ENCODE data around the gene SMAD5. TPM values are rescaled to one million over a fixed set of nuclear protein-coding genes. Genes with fewer than 3 reads are reported as not detected.

Gene SMAD5
- total and polyA plus RNA-seq, 2 experiments from 2014 or later: 37.5 to 56.6 TPM

DNA sequence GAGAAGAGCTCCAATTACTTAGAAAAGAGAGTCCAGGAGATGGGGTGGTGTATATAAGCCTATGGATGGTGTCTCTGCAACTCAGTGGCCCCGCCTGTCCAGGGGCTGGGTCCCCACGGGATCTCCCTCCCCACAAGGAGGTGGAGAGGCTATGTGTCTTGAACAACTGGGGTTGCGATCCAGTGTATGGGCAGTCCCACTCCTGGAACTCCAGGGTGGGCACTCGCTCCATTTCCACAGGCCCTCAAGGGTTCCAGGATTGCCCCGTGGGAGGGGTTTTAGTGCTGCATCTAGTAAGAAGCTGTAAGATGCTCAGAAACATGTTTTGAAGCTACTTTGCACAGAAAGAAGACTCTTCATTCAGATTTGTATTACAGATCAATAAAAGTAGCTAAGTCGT, 558 bp upstream of the SMAD5 start:
- Mint-ChIP-seq H3K4me1 (peaks cover 22% of the 10 kb centered on the region), H3K27ac (no peak overlapping the region), H3K9me3 (no peaks in the 10 kb centered on the region; the same call in 2 of the 3 replicates), H3K4me3 (peak overlapping the region; percentile 88), H3K36me3 (ENCODE audit: low read depth) (no peaks in the 10 kb centered on the region), H3K27me3 (ENCODE audit: insufficient read depth, low read depth, poor library complexity) (peaks cover 12% of the 10 kb centered on the region)
- Histone ChIP-seq H3F3A (replicated peaks; ENCODE audit: low read depth) (no peaks in the 10 kb centered on the region), H3K27me3 (ENCODE audit: insufficient read depth) (0 out of 2 replicates have a peak, but pooled peaks cover 6% of the 10 kb centered on the region), H3K4me1 (ENCODE audit: insufficient read depth) (peaks cover 21% of the 10 kb centered on the region), H3K4me2 (peak overlapping the region; percentile 74), H3K27ac (ENCODE audit: low read depth) (no peak overlapping the region), H2AFZ (peak overlapping the region; percentile 96), H3K36me3 (ENCODE audit: insufficient read depth) (no peaks in the 10 kb centered on the region), H3K4me3 (peak overlapping the region; percentile 96), H4K20me1 (replicated peaks; ENCODE audit: insufficient read depth) (peaks cover 31% of the 10 kb centered on the region), H3K9me2 (ENCODE audit: insufficient read depth) (no peaks in the 10 kb centered on the region), H3K79me2 (replicated peaks; ENCODE audit: insufficient read depth) (peaks cover 40% of the 10 kb centered on the region)
- DNase-seq (ENCODE audit: low spot score) (no peak), ATAC-seq (peak; percentile 8)
- TF ChIP-seq NANOG (IDR thresholded peaks at IDR 0.05; ENCODE audit: borderline replicate concordance): no peak
- TF ChIP-seq POLR2AphosphoS5 (IDR thresholded peaks at IDR 0.05; ENCODE audit: low read depth): no peak
- TF ChIP-seq, protein P1, sequence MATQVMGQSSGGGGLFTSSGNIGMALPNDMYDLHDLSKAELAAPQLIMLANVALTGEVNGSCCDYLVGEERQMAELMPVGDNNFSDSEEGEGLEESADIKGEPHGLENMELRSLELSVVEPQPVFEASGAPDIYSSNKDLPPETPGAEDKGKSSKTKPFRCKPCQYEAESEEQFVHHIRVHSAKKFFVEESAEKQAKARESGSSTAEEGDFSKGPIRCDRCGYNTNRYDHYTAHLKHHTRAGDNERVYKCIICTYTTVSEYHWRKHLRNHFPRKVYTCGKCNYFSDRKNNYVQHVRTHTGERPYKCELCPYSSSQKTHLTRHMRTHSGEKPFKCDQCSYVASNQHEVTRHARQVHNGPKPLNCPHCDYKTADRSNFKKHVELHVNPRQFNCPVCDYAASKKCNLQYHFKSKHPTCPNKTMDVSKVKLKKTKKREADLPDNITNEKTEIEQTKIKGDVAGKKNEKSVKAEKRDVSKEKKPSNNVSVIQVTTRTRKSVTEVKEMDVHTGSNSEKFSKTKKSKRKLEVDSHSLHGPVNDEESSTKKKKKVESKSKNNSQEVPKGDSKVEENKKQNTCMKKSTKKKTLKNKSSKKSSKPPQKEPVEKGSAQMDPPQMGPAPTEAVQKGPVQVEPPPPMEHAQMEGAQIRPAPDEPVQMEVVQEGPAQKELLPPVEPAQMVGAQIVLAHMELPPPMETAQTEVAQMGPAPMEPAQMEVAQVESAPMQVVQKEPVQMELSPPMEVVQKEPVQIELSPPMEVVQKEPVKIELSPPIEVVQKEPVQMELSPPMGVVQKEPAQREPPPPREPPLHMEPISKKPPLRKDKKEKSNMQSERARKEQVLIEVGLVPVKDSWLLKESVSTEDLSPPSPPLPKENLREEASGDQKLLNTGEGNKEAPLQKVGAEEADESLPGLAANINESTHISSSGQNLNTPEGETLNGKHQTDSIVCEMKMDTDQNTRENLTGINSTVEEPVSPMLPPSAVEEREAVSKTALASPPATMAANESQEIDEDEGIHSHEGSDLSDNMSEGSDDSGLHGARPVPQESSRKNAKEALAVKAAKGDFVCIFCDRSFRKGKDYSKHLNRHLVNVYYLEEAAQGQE (IDR thresholded peaks at IDR 0.05; ENCODE audit: unreplicated experiment): no peak
- no peak for TF ChIP-seq STAT1 (IDR thresholded peaks at IDR 0.05; ENCODE audit: unreplicated experiment)
- no peak for TF ChIP-seq ZNF114 (CRISPR knock-in tag; IDR thresholded peaks at IDR 0.05)

DNA sequence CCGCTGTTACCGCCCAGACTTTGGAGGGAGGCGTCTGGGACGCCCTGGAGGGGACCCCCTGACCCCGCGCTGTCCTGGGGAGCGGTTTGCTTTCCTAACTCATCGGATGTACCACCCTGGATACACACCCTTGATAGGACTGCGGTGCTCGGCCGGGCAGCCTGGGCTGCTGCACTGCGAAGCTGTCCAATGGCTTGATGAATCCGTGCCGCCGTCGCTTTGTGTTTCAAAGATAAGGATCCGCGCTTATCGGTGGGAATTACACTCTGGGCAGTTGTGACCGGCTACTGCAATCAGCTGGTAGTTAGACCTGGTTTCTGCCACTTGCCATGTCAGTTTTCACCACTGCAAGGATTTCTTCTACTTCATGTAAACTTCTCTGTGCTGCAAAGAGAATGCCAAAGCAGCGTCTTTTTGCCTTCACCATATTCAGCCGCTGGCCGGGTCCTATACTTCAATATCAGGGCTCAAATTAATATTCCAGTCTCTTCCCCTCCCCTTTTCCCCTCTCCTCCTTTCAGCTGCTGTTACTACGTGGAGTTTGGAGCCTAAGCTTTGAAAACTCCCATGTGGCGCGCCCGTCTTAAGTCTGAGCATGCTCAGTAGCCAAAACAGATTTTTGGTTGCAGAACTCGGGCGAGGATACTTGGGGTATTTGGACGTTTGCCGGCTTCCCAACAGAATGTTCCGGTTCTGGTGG, 727 bp downstream of the SMAD5 start:
- no peaks in the 10 kb centered on the region for H3K9me2 ChIP-seq (ENCODE audit: insufficient read depth)
- no peaks in the 10 kb centered on the region for H3K36me3 Mint-ChIP-seq (ENCODE audit: low read depth)
- DNase-seq (ENCODE audit: low spot score): peak; percentile 62
- TF ChIP-seq STAT1 (IDR thresholded peaks at IDR 0.05; ENCODE audit: unreplicated experiment) (no peak), CREB1 (CRISPR knock-in tag; IDR thresholded peaks at IDR 0.05; ENCODE audit: low read depth) (no peak), NANOG (IDR thresholded peaks at IDR 0.05; ENCODE audit: borderline replicate concordance) (no peak)
- TF ChIP-seq, protein P1 (IDR thresholded peaks at IDR 0.05; ENCODE audit: unreplicated experiment): no peak
- no peaks in the 10 kb centered on the region for H3K36me3 ChIP-seq (ENCODE audit: insufficient read depth)
- 0 out of 2 replicates have a peak, but pooled peaks cover 6% of the 10 kb centered on the region for H3K27me3 ChIP-seq (ENCODE audit: insufficient read depth)
- peaks cover 44% of the 10 kb centered on the region for H4K20me1 ChIP-seq (replicated peaks; ENCODE audit: insufficient read depth)
- H3K27ac ChIP-seq (ENCODE audit: low read depth): peak overlapping the region; percentile 3; the same call in 1 of the 2 replicates
- peak overlapping the region; percentile 56; the same call in 1 of the 2 replicates for H3K27ac Mint-ChIP-seq
- H2AFZ ChIP-seq: peak overlapping the region; percentile 87
- H3K4me3 Mint-ChIP-seq: peak overlapping the region; percentile 88
- no peaks in the 10 kb centered on the region for H3F3A ChIP-seq (replicated peaks; ENCODE audit: low read depth)
- peaks cover 12% of the 10 kb centered on the region for H3K27me3 Mint-ChIP-seq (ENCODE audit: insufficient read depth, low read depth, poor library complexity)
- ATAC-seq: peak; percentile 68
- H3K79me2 ChIP-seq (replicated peaks; ENCODE audit: insufficient read depth): peaks cover 53% of the 10 kb centered on the region
- peak overlapping the region; percentile 96 for H3K4me3 ChIP-seq
- H3K4me1 ChIP-seq (ENCODE audit: insufficient read depth): peaks cover 21% of the 10 kb centered on the region
- no peaks in the 10 kb centered on the region; the same call in 2 of the 3 replicates for H3K9me3 Mint-ChIP-seq
- peak overlapping the region; percentile 99 for H3K4me2 ChIP-seq
- H3K4me1 Mint-ChIP-seq: peaks cover 33% of the 10 kb centered on the region
